H1 (cell line): Measurements from ENCODE around the gene ADAM12. TPM values are rescaled to one million over a fixed set of nuclear protein-coding genes. Genes with fewer than 3 reads are reported as not detected.

Source experiments
- CTCF ChIA-PET: fragments of 300-600 bp; sonication (Branson Sonifier 250); formaldehyde crosslinking; loops from one replicate; lab custom pipeline; 2021; ENCODE audit not compliant: partially characterized antibody; lab: Charles Lee
- POLR2A ChIA-PET: fragments of 300-600 bp; sonication (Branson Sonifier 250); formaldehyde crosslinking; loops from one replicate; lab custom pipeline; 2021; ENCODE audit warnings: inconsistent platforms; ENCODE audit not compliant: partially characterized antibody; lab: Charles Lee
- DNase-seq, 2 experiments: peaks; one replicate each; pipeline versions ENCODE4 v3.0.0 to v3.0.0-alpha.2; 2010 to 2022; ENCODE audit warnings: low spot score in 2 of 2, low read depth in 1 of 2, mixed read lengths in 1 of 2
- FAIRE-seq: peaks from 2 replicates; lab custom pipeline; 2011; peaks lifted over from hg19 to GRCh38; lab: Jason Lieb, UNC
- H2AFZ ChIP-seq: 2 replicates; pipeline ENCODE4 v1.8.1; 2012; ENCODE audit warnings: low read length, inconsistent platforms
- H2AK5ac ChIP-seq: 2 replicates; pipeline ENCODE4 v1.6.1; 2013; ENCODE audit warnings: low read depth, low read length
- H2BK120ac ChIP-seq: replicated peaks from 2 replicates; pipeline ENCODE3; 2013; ENCODE audit warnings: low read depth, low read length, inconsistent platforms
- H2BK12ac ChIP-seq: 2 replicates; pipeline ENCODE4 v1.6.1; 2013; ENCODE audit warnings: low read depth, low read length
- H2BK15ac ChIP-seq: 2 replicates; pipeline ENCODE4 v1.6.1; 2013; ENCODE audit warnings: low read length
- H2BK20ac ChIP-seq: 2 replicates; pipeline ENCODE4 v1.6.1; 2013; ENCODE audit warnings: low read length
- H2BK5ac ChIP-seq: 2 replicates; pipeline ENCODE4 v1.6.1; 2013; ENCODE audit warnings: low read depth, low read length
- H3K14ac ChIP-seq: 2 replicates; pipeline ENCODE4 v1.6.1; 2013; ENCODE audit warnings: inconsistent platforms; ENCODE audit not compliant: insufficient read length
- H3K18ac ChIP-seq: 2 replicates; pipeline ENCODE4 v1.6.1; 2013; ENCODE audit warnings: low read length; ENCODE audit errors: extremely low read depth
- H3K23ac ChIP-seq: 2 replicates; pipeline ENCODE4 v1.6.1; 2013; ENCODE audit warnings: inconsistent platforms; ENCODE audit not compliant: insufficient read length
- H3K23me2 ChIP-seq: 2 replicates; pipeline ENCODE4 v1.6.1; 2013; ENCODE audit warnings: low read depth, low read length
- H3K27ac ChIP-seq: 2 replicates; pipeline ENCODE4 v1.6.1; 2011; ENCODE audit warnings: low read depth, low read length, inconsistent platforms
- H3K27me3 ChIP-seq, 4 experiments: replicated peaks in 1 of 4; 1 replicate in 1 of 4; 2 replicates in 3 of 4; pipeline versions ENCODE4 v1.6.1 to v1.8.1; 2011 to 2013; ENCODE audit warnings: low read length in 3 of 4, mild to moderate bottlenecking in 3 of 4, inconsistent platforms in 2 of 4, mixed read lengths in 2 of 4, moderate library complexity in 1 of 4; ENCODE audit not compliant: control insufficient read depth in 3 of 4, insufficient read depth in 3 of 4; ENCODE audit errors: extremely low read depth in 1 of 4
- H3K36me3 ChIP-seq, 4 experiments: 2 replicates each; pipeline versions ENCODE4 v1.6.1 to v1.8.1; 2011 to 2013; ENCODE audit warnings: mild to moderate bottlenecking in 4 of 4, low read length in 3 of 4, moderate library complexity in 2 of 4, control low read depth in 1 of 4, inconsistent platforms in 1 of 4; ENCODE audit not compliant: insufficient read depth in 4 of 4, control insufficient read depth in 2 of 4
- H3K4ac ChIP-seq: replicated peaks from 2 replicates; pipeline ENCODE3; 2013; ENCODE audit warnings: low read length, low read depth, mixed read lengths, inconsistent platforms; ENCODE audit not compliant: insufficient read length
- H3K4me1 ChIP-seq, 4 experiments: replicated peaks in 1 of 4; 1 replicate in 1 of 4; 2 replicates in 3 of 4; pipeline versions ENCODE4 v1.6.1 to v1.8.1; 2011 to 2013; ENCODE audit warnings: low read length in 3 of 4, inconsistent platforms in 2 of 4, mixed read lengths in 1 of 4; ENCODE audit not compliant: insufficient read depth in 4 of 4, control insufficient read depth in 3 of 4
- H3K4me2 ChIP-seq, 2 experiments: 2 replicates each; pipeline versions ENCODE4 v1.6.1 to v1.8.1; 2011 to 2013; ENCODE audit warnings: low read depth in 2 of 2, low read length in 2 of 2, control low read depth in 1 of 2, inconsistent platforms in 1 of 2, mild to moderate bottlenecking in 1 of 2; ENCODE audit not compliant: insufficient read depth in 1 of 2
- H3K4me3 ChIP-seq, 4 experiments: fragments of 200-600, 300-600 bp in 1 of 4; sonication (generic), shearing (Covaris generic), sonication (Bioruptor Twin) in 1 of 4; 2 replicates each; pipeline versions ENCODE4 v1.5.1 to v1.8.1; 2011 to 2016; ENCODE audit warnings: low read length in 4 of 4, low read depth in 3 of 4, control low read depth in 2 of 4, inconsistent platforms in 2 of 4, mild to moderate bottlenecking in 2 of 4, mixed read lengths in 1 of 4, moderate library complexity in 1 of 4; ENCODE audit not compliant: insufficient read depth in 2 of 4; ENCODE audit errors: extremely low read depth in 1 of 4
- H3K56ac ChIP-seq: replicated peaks from 2 replicates; pipeline ENCODE3; 2013; ENCODE audit warnings: low read depth, mild to moderate bottlenecking, mixed read lengths, low read length, inconsistent platforms; ENCODE audit not compliant: insufficient read length
- H3K79me1 ChIP-seq: 2 replicates; pipeline ENCODE4 v1.6.1; 2013; ENCODE audit warnings: low read depth, low read length, control low read depth
- H3K79me2 ChIP-seq, 2 experiments: 2 replicates each; pipeline versions ENCODE4 v1.6.1 to v1.8.1; 2012 to 2013; ENCODE audit warnings: low read length in 2 of 2, mild to moderate bottlenecking in 2 of 2, inconsistent platforms in 1 of 2; ENCODE audit not compliant: insufficient read depth in 2 of 2, control insufficient read depth in 1 of 2
- H3K9ac ChIP-seq, 4 experiments: replicated peaks in 1 of 4; 1 replicate in 1 of 4; 2 replicates in 3 of 4; pipeline versions ENCODE4 v1.6.1 to v1.8.1; 2011 to 2013; ENCODE audit warnings: low read depth in 3 of 4, low read length in 3 of 4, control low read depth in 2 of 4, mild to moderate bottlenecking in 2 of 4, moderate library complexity in 2 of 4, inconsistent platforms in 1 of 4; ENCODE audit errors: extremely low read depth in 1 of 4
- H3K9me3 ChIP-seq, 2 experiments: 2 replicates each; pipeline versions ENCODE4 v1.6.1 to v1.8.1; 2012 to 2013; ENCODE audit warnings: mild to moderate bottlenecking in 2 of 2, moderate library complexity in 2 of 2, control low read depth in 1 of 2, inconsistent platforms in 1 of 2, low read depth in 1 of 2, low read length in 1 of 2, mixed read lengths in 1 of 2; ENCODE audit not compliant: insufficient read depth in 2 of 2
- H4K20me1 ChIP-seq, 2 experiments: replicated peaks in 1 of 2; 2 replicates each; pipeline versions ENCODE3 to v1.8.1; 2011 to 2013; ENCODE audit warnings: inconsistent platforms in 2 of 2, low read length in 2 of 2, mild to moderate bottlenecking in 1 of 2; ENCODE audit not compliant: insufficient read depth in 2 of 2, control insufficient read depth in 1 of 2
- H4K5ac ChIP-seq: 2 replicates; pipeline ENCODE4 v1.6.1; 2013; ENCODE audit warnings: low read length, low read depth, mixed read lengths, inconsistent platforms; ENCODE audit not compliant: insufficient read length
- H4K8ac ChIP-seq: 2 replicates; pipeline ENCODE4 v1.8.0; 2013; ENCODE audit warnings: mild to moderate bottlenecking, moderate library complexity, low read length, inconsistent platforms; ENCODE audit not compliant: insufficient read depth; ENCODE audit errors: extremely low read depth
- H4K91ac ChIP-seq: replicated peaks from 2 replicates; pipeline ENCODE3; 2013; ENCODE audit warnings: low read length, mixed read lengths, inconsistent platforms; ENCODE audit not compliant: insufficient read length
- CEBPB ChIP-seq: IDR thresholded peaks from 2 replicates; pipeline ENCODE4 v1.6.1; 2012; ENCODE audit warnings: low read depth, low read length
- CHD2 ChIP-seq: IDR thresholded peaks from 2 replicates; pipeline ENCODE4 v1.6.1; 2012; ENCODE audit warnings: low read length, improper control_type of control experiment
- CTCF ChIP-seq, 3 experiments: IDR thresholded peaks; 1 replicate in 2 of 3; 2 replicates in 1 of 3; pipeline versions ENCODE4 v1.5.1 to v1.6.1; 2011; ENCODE audit warnings: low read length in 3 of 3, mild to moderate bottlenecking in 3 of 3, inconsistent platforms in 2 of 3, low read depth in 1 of 3, moderate library complexity in 1 of 3; ENCODE audit not compliant: insufficient read depth in 1 of 3; ENCODE audit errors: control extremely low read depth in 1 of 3
- E2F6 ChIP-seq: IDR thresholded peaks from 2 replicates; pipeline ENCODE4 v1.6.1; 2012; ENCODE audit warnings: inconsistent platforms
- EGR1 ChIP-seq: IDR thresholded peaks from 2 replicates; pipeline ENCODE4 v1.6.1; 2011; ENCODE audit warnings: low read depth, low read length, borderline replicate concordance
- HDAC2 ChIP-seq, 2 experiments: fragments of 300-600 bp in 1 of 2; sonication (generic) in 1 of 2; IDR thresholded peaks; 2 replicates each; pipeline ENCODE4 v1.6.1; 2011 to 2012; ENCODE audit warnings: low read depth in 2 of 2, low read length in 2 of 2, mild to moderate bottlenecking in 2 of 2, moderate library complexity in 2 of 2, borderline replicate concordance in 1 of 2, inconsistent platforms in 1 of 2
- JUN ChIP-seq: IDR thresholded peaks from 2 replicates; pipeline ENCODE4 v1.6.1; 2011; ENCODE audit warnings: low read depth, mild to moderate bottlenecking, improper control_type of control experiment, low read length
- JUND ChIP-seq: IDR thresholded peaks from 2 replicates; pipeline ENCODE4 v1.6.1; 2011; ENCODE audit warnings: mild to moderate bottlenecking, improper control_type of control experiment, low read length
- NRF1 ChIP-seq: IDR thresholded peaks from 2 replicates; pipeline ENCODE4 v1.6.1; 2011; ENCODE audit warnings: mild to moderate bottlenecking, low read depth, low read length, improper control_type of control experiment
- SIRT6 ChIP-seq: IDR thresholded peaks from one replicate; pipeline ENCODE4 v1.7.1; 2012; ENCODE audit warnings: low read length, inconsistent platforms
- SP2 ChIP-seq: IDR thresholded peaks from 2 replicates; pipeline ENCODE4 v1.6.1; 2012; ENCODE audit warnings: mild to moderate bottlenecking, low read length, inconsistent platforms
- WGBS, 2 experiments: shearing (Covaris generic) in 1 of 2; methylation state at CpG; one replicate each; pipeline versions ENCODE4 v1.1.6 to v1.1.7; 2013 to 2015; ENCODE audit warnings: low lambda C conversion rate in 2 of 2, mixed read lengths in 2 of 2, inconsistent platforms in 1 of 2, low coverage in 1 of 2, missing lambda C conversion rate in 1 of 2; ENCODE audit not compliant: insufficient replicate concordance in 2 of 2, insufficient coverage in 1 of 2, insufficient read length in 1 of 2; ENCODE audit errors: extremely low coverage in 1 of 2, missing lambda C conversion rate in 1 of 2; 5-methylcytosine and 5-hydroxymethylcytosine counted together
- polyA plus RNA-seq, 7 experiments: library from polyadenylated mRNA; depleted of rRNA in 3 of 7; stranded (reverse) in 5 of 7; unstranded in 2 of 7; fragments of >200 nt in 5 of 7; fragments of 200-250 nt in 2 of 7; gene quantifications; 1 replicate in 5 of 7; 2 replicates in 1 of 7; 4 replicates in 1 of 7; pipeline versions ENCODE4 v1.2.1 to v1.2.3, GENCODE V29; 2011 to 2013; ENCODE audit warnings: missing spikeins in 2 of 7, mixed read lengths in 2 of 7
- total RNA-seq: library from RNA; stranded (reverse); fragmentation: NEBNext Ultra II Directional; extraction: Animal tissue kit (Norgen Biotek cat#: 25700); gene quantifications from 2 replicates; pipeline ENCODE4 v1.2.1, GENCODE V29; 2021

The ADAM12 gene
- total and polyA plus RNA-seq, 2 of the 8 experiments (the other 6 are each of a cell fraction or from before 2014, with no cell fraction given) = 0.07 to 0.17 TPM

GRCh38 chr10:126433351-126433750 lies 45.1 kb upstream of the ADAM12 start:
- POLR2A ChIA-PET = no interaction called here

More at GRCh38 chr10:126433351-126433750, 45.1 kb upstream of the ADAM12 start:
- Histone ChIP-seq H3K79me1 (no peaks in the 10 kb centered on the region), H2BK5ac (no peak overlapping the region), H2AK5ac (no peak overlapping the region), H3K23me2 (no peaks in the 10 kb centered on the region), H3K4me2 (no peak overlapping the region), H2BK120ac (no peak overlapping the region), H4K91ac (no peak overlapping the region), H3K27me3 (no peaks in the 10 kb centered on the region), H3K18ac (no peak overlapping the region), H2BK15ac (no peak overlapping the region), H3K27ac (no peak overlapping the region), H3K79me2 (no peaks in the 10 kb centered on the region), H3K23ac (no peak overlapping the region), H2BK12ac (no peak overlapping the region), H4K5ac (no peak overlapping the region)
- CTCF ChIA-PET = no interaction called here
- DNase-seq = no peak
- 91% methylated on average over 5 of the region's 5 CpGs; no CpG with 5 or more reads in 1 of the 2 experiments for WGBS, 2 experiments
- TF ChIP-seq CTCF (IDR thresholded peaks at IDR 0.05; ENCODE audit: control extremely low read depth in 1 of 3, insufficient read depth in 1 of 3, low read depth in 1 of 3, low read length in 3 of 3) (no peak), SIRT6 (no peak), HDAC2 (IDR thresholded peaks at IDR 0.05; ENCODE audit: borderline replicate concordance in 1 of 2, low read depth in 2 of 2, low read length in 2 of 2) (no peak), SP2 (no peak), CEBPB (no peak), JUND (no peak), E2F6 (no peak), JUN (no peak), EGR1 (no peak), NRF1 (no peak), CHD2 (no peak)
- TF ChIP-seq, all 59 proteins: peak for 0
- no peak overlapping the region for H2BK20ac ChIP-seq
- H3K4me1 ChIP-seq = no peaks in the 10 kb centered on the region
- H3K4me3 ChIP-seq = no peak overlapping the region
- H3K4ac ChIP-seq = no peak overlapping the region
- no peak overlapping the region for H3K14ac ChIP-seq
- no peaks in the 10 kb centered on the region for H3K9me3 ChIP-seq
- H3K56ac ChIP-seq = no peak overlapping the region
- no peak overlapping the region for H4K8ac ChIP-seq
- H3K36me3 ChIP-seq = no peaks in the 10 kb centered on the region
- no peaks in the 10 kb centered on the region for H4K20me1 ChIP-seq
- no peak overlapping the region for H3K9ac ChIP-seq
- no peak overlapping the region for H2AFZ ChIP-seq
- FAIRE-seq = no peak
